ENCODE data around the gene HCN2. TPM values are rescaled to one million over a fixed set of nuclear protein-coding genes. Genes with fewer than 3 reads are reported as not detected.

The HCN2 gene
- 2.5 and 2.7 TPM in 2 replicates for total RNA-seq

DNA sequence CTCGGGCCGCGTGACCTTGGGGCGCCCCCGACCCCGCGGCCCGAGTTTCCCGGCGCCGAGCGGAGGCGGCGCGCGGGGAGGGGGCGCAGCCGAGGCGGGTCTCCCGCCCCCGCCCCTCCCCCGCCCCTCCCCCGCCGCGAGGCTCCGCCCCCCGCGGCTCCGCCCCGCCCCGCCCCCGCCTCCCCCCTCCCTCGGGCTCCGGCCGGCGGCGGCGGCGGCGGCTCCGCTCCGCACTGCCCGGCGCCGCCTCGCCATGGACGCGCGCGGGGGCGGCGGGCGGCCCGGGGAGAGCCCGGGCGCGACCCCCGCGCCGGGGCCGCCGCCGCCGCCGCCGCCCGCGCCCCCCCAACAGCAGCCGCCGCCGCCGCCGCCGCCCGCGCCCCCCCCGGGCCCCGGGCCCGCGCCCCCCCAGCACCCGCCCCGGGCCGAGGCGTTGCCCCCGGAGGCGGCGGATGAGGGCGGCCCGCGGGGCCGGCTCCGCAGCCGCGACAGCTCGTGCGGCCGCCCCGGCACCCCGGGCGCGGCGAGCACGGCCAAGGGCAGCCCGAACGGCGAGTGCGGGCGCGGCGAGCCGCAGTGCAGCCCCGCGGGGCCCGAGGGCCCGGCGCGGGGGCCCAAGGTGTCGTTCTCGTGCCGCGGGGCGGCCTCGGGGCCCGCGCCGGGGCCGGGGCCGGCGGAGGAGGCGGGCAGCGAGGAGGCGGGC lies at the start of gene HCN2:
HCN2 (plus strand) TSS at position 189 of the 703 bp plus-strand sequence; CDS start at position 254, 65 bp downstream.

DNA sequence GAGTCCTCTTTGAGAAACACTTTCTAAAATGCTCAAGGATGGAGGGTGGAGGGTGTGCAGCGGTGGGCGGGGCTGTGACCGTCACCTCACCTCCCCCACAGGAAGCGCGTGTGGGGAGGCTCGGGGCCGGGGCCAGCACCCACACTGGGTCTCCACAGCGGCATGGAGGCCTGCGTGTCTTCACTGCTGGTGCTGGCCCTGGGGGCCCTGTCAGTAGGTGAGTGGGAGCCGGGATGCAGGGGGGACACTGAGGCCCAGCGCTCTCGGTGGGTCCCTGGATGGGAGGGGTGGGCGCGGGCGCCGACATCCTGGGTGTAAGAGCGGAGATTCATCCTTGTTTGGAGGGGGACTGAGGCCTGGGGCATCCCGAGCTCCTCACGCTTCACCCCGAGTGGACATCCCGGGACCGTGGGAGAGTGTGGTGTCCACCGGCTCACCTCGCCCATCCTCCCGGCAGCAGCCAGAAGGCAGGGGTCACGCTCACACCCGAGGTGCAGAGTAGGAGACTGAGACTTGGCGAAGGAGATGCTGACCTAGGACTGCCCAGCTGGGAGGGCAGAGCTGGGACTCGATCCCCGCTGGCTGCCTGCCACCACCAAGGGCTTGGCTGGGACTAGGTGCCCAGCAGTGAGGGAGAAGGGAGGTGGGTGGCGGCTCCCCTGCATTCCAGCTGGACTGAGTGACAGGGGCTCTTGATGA lies 45.6 kb upstream of the HCN2 start, which contains the start of gene GZMM:
GZMM (plus strand) TSS at position 144 of the 699 bp plus-strand sequence; CDS start at position 163, 19 bp downstream.

DNA sequence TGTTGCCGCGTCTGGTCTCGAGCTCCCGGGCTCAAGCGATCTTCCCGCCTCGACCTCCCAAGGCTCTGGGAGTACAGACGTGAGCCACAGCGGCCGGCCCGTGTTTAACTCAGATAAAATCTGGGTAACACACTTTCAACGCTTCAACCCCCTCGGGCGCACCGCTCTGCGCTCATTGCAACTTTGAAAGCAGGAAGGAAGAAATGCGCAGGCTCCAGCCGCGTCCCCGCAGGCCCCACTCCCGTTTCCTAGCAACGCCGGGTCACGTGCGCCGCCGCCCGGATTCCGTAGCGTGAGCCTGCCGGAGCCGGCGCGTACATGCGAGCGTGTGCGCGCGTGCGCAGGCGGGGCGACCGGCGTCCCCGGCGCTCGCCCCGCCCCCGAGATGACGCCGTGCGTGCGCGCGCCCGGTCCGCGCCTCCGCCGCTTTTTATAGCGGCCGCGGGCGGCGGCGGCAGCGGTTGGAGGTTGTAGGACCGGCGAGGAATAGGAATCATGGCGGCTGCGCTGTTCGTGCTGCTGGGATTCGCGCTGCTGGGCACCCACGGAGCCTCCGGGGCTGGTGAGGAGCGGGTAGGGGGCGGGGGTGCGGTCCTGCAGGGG lies 17.4 kb upstream of the HCN2 start, which contains the start of gene BSG:
BSG (plus strand) TSS at position 457 of the 603 bp plus-strand sequence; CDS start at position 496, 39 bp downstream.

DNA sequence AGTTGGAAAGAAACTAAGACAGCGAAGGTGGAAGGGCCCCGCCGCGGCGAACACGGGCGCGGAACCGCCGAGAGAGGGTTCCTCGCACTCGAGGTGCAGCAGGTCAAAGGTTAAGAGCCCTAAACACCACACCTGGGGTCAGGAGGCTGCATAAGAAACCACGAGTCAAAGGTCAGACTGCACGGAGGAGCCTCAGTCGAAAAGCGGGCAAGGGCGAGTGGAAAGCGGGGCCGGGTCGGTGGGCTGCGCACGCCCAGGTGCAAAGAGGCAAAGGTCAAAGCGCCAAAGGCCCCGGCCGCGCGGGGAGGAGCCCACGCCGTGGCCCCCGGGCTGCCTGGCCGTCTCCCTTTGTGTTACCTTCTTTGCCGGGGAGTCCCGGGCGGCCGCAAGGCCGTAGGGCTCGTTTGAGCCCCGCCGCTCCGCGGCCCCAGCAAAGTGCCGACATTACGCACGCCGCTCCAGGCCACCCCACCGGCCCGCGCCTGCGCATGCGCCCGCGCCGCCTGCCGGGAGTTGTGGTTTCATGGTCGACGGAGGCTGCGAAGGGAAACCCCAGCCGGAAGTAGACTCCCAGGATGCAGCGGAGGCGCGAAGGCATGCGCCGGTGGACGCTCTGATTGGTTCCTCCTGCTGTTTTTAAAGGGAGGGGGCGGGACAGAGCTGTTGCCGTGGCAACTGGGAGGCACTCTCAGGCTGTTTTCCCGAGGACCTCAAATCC lies 43.5 kb downstream of the HCN2 start, which contains the start of gene POLRMT:
POLRMT (minus strand) TSS at position 470 of the 718 bp plus-strand sequence; CDS start at position 445, 25 bp downstream.

DNA sequence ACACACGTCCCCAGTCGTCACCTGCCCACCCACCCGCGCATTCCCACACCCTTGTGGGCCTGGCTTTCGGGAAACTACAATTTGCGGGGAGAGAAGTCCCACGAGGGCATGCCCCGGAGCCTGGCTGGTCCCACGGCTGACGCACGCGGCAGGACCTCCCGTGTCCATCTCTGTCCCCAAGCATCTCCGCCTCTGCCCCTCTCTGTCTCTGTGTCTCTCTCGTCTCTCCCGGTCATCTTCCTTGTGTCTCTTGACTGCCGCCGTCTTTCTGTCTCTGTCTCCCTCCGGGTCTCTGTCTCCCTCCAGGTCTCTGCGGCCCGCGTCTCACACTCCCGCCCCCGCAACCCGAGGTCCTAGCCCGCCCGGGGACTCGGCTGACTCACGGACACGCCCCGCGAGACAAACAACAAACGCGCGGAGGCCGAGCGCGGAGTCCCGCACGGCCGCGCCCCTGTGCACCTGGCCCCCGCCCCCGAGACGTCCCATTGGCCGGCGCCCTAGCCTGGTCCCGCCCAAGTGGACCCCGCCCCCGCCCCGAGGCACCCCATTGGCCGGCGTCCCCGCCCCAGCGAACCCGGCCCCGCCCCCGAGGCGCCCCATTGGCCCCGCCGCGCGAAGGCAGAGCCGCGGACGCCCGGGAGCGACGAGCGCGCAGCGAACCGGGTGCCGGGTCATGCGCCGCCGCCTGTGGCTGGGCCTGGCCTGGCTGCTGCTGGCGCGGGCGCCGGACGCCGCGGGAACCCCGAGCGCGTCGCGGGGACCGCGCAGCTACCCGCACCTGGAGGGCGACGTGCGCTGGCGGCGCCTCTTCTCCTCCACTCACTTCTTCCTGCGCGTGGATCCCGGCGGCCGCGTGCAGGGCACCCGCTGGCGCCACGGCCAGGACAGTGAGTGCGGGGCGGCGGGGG lies 49.8 kb downstream of the HCN2 start, which contains the start of gene FGF22:
FGF22 (plus strand) TSS at position 627 of the 908 bp plus-strand sequence; CDS start at position 674, 47 bp downstream.

DNA sequence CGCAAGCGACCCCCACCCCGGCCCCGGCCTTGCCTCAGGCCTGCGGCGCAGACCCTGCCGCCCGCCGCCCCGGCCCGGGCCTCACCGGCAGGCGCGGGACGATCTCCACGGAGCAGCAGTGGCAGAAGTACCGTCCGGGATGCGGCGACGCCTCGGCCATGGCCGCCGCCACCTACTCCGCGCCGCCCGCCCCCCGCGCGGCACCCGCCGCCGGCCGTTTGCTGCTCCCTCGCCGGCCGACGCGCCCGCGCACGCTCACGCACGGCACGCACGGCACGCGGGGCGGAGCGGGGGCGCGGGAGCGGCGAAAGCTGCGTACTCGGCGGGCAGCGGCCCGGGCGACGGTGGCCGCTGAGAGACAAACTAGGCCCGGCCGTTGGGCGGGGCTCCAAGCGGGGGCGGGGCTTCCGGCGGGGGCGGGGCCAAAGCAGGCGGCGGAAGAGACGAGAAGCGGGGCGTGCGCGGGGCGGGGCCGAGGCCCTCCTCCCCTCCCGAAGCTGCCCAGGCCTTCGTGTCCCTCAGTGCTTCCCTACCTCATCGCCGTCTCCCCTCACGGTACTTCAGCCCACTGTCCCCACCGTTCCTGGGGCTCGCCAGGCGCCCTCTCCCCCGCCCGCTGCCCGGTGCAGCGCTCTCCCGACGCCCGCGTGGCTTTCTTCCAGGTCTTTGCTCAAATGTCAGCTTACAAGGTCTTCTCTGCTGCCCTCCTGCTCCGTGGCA lies 73.4 kb downstream of the HCN2 start, which contains the start of gene RNF126:
RNF126 (minus strand) TSS at position 253 of the 720 bp plus-strand sequence; CDS start at position 160, 93 bp downstream.

Other genes with a start within 250 kb of the HCN2 start
- 13.6 and 17.0 TPM in 2 replicates for gene MIER2, start 245.1 kb upstream of the HCN2 start, total RNA-seq
- not detected in 2 replicates for gene C2CD4C, start 180.7 kb upstream of the HCN2 start, total RNA-seq
- 3.1 TPM in 2 replicates for gene SHC2, start 128.8 kb upstream of the HCN2 start, total RNA-seq
- gene MADCAM1, start 93.4 kb upstream of the HCN2 start, total RNA-seq = 0.10 TPM in 1 of 2 replicates, not detected in the other
- gene TPGS1, start 82.4 kb upstream of the HCN2 start, total RNA-seq = 60.8 and 64.0 TPM in 2 replicates
- gene CDC34, start 58.1 kb upstream of the HCN2 start, total RNA-seq = 55.1 and 58.4 TPM in 2 replicates
- gene GZMM, start 45.8 kb upstream of the HCN2 start, total RNA-seq = not detected in 2 replicates
- gene BSG, start 17.3 kb upstream of the HCN2 start, total RNA-seq = 746 and 828 TPM in 2 replicates
- 20.7 and 31.3 TPM in 2 replicates for gene POLRMT, start 43.7 kb downstream of the HCN2 start, total RNA-seq
- gene FGF22, start 50.0 kb downstream of the HCN2 start, total RNA-seq = not detected in 2 replicates
- 29.8 and 30.6 TPM in 2 replicates for gene RNF126, start 73.3 kb downstream of the HCN2 start, total RNA-seq
- 58.3 and 76.3 TPM in 2 replicates for gene FSTL3, start 86.5 kb downstream of the HCN2 start, total RNA-seq
- not detected in 2 replicates for gene PRSS57, start 105.6 kb downstream of the HCN2 start, total RNA-seq
- 46.4 and 55.6 TPM in 2 replicates for gene PALM, start 119.1 kb downstream of the HCN2 start, total RNA-seq
- not detected in 2 replicates for gene MISP, start 161.2 kb downstream of the HCN2 start, total RNA-seq
- gene PTBP1, start 207.6 kb downstream of the HCN2 start, total RNA-seq = 139 and 147 TPM in 2 replicates
- 0.10 and 0.44 TPM in 2 replicates for gene PLPPR3, start 232.1 kb downstream of the HCN2 start, total RNA-seq
- gene AZU1, start 238.0 kb downstream of the HCN2 start, total RNA-seq = not detected in 2 replicates

Data from cardiac ventricle fibroblast (primary cell).